HEK293 (cell line): ENCODE results near the gene PYCARD.

ENCODE experiments used
- CTCF ChIA-PET: fragments of 350-600 bp; formaldehyde crosslinking; extraction: SDS; loops from one replicate; lab custom pipeline; 2021; ENCODE audit warnings: antibody characterized with exemption; lab: Yijun Ruan, JAX
- POLR2A ChIA-PET: fragments of 300-600 bp; formaldehyde crosslinking; extraction: SDS; loops from one replicate; lab custom pipeline; 2020; ENCODE audit warnings: antibody characterized with exemption, inconsistent platforms; lab: Yijun Ruan, JAX
- H3K27ac ChIP-seq: fragments of 200-500 bp; sonication (Bioruptor generic); 2 replicates; pipeline ENCODE4 v1.5.1; 2014; ENCODE audit warnings: low read depth, low read length, control low read depth, inconsistent platforms; ENCODE audit errors: extremely low read depth
- H3K36me3 ChIP-seq, 2 experiments: fragments of 200-500 bp in 1 of 2; sonication (Bioruptor generic) in 1 of 2; 1 replicate in 1 of 2; 2 replicates in 1 of 2; pipeline ENCODE4 v1.5.1; 2014 to 2017; ENCODE audit warnings: inconsistent platforms in 2 of 2, low read length in 2 of 2; ENCODE audit not compliant: control insufficient read depth in 2 of 2, insufficient read depth in 1 of 2
- H3K4me1 ChIP-seq: fragments of 200-500 bp; sonication (Bioruptor generic); 2 replicates; pipeline ENCODE4 v1.5.1; 2014; ENCODE audit warnings: mild to moderate bottlenecking, low read length, inconsistent platforms; ENCODE audit not compliant: control insufficient read depth, insufficient read depth
- H3K4me3 ChIP-seq: 2 replicates; pipeline ENCODE4 v1.5.1; 2011; ENCODE audit warnings: low read depth, mild to moderate bottlenecking, control low read depth, low read length, moderate library complexity
- H3K9me3 ChIP-seq: fragments of 200-500 bp; sonication (Bioruptor generic); 2 replicates; pipeline ENCODE4 v1.5.1; 2014; ENCODE audit warnings: low read depth, low read length, inconsistent platforms; ENCODE audit not compliant: control insufficient read depth, insufficient read depth
- GFI1B ChIP-seq: fragments of 450-650 bp; formaldehyde crosslinking; IDR thresholded peaks from 2 replicates; pipeline ENCODE4 v1.5.1; 2016; ENCODE audit warnings: missing biosample characterization, missing genetic modification characterization
- MEIS1 ChIP-seq: sonication (generic); formaldehyde crosslinking; IDR thresholded peaks from 2 replicates; pipeline ENCODE4 v1.8.1; 2022; ENCODE audit warnings: missing genetic modification reagents, mild to moderate bottlenecking, borderline replicate concordance
- OSR2 ChIP-seq: fragments of 450-650 bp; formaldehyde crosslinking; IDR thresholded peaks from 2 replicates; pipeline ENCODE4 v1.5.1; 2016; ENCODE audit warnings: missing biosample characterization, missing genetic modification characterization
- ZBTB10 ChIP-seq: fragments of 450-650 bp; formaldehyde crosslinking; IDR thresholded peaks from 2 replicates; pipeline ENCODE4 v1.5.1; 2016; ENCODE audit warnings: missing biosample characterization, missing genetic modification characterization
- ZBTB17 ChIP-seq: fragments of 450-650 bp; formaldehyde crosslinking; IDR thresholded peaks from 2 replicates; pipeline ENCODE4 v1.5.1; 2016; ENCODE audit warnings: missing biosample characterization, missing genetic modification characterization
- ZEB2 ChIP-seq: fragments of 450-650 bp; formaldehyde crosslinking; IDR thresholded peaks from 2 replicates; pipeline ENCODE4 v1.5.1; 2016; ENCODE audit warnings: missing biosample characterization, missing genetic modification characterization
- ZNF148 ChIP-seq: fragments of 450-650 bp; formaldehyde crosslinking; IDR thresholded peaks from 2 replicates; pipeline ENCODE4 v1.5.0; 2017; ENCODE audit warnings: missing biosample characterization, missing genetic modification characterization, borderline replicate concordance
- ZNF335 ChIP-seq: fragments of 450-650 bp; formaldehyde crosslinking; conservative IDR thresholded peaks from 2 replicates; pipeline ENCODE4 v1.5.1; 2016; ENCODE audit warnings: missing biosample characterization, missing genetic modification characterization
- ZNF354C ChIP-seq: fragments of 450-650 bp; formaldehyde crosslinking; IDR thresholded peaks from 2 replicates; pipeline ENCODE4 v1.5.1; 2016; ENCODE audit warnings: missing biosample characterization, missing genetic modification characterization, low read depth, borderline replicate concordance
- ZNF362 ChIP-seq: fragments of 450-650 bp; formaldehyde crosslinking; IDR thresholded peaks from 2 replicates; pipeline ENCODE4 v1.5.1; 2016; ENCODE audit warnings: missing biosample characterization, missing genetic modification characterization
- ZNF426 ChIP-seq: fragments of 450-650 bp; formaldehyde crosslinking; IDR thresholded peaks from 2 replicates; pipeline ENCODE4 v1.5.1; 2017; ENCODE audit warnings: missing biosample characterization, missing genetic modification characterization, mild to moderate bottlenecking, inconsistent platforms, moderate library complexity
- ZNF513 ChIP-seq: fragments of 450-650 bp; IDR thresholded peaks from 2 replicates; pipeline ENCODE4 v1.5.1; 2018; ENCODE audit warnings: missing biosample characterization, missing genetic modification characterization
- ZNF561 ChIP-seq: fragments of 450-650 bp; IDR thresholded peaks from 2 replicates; pipeline ENCODE4 v1.5.1; 2018; ENCODE audit warnings: missing biosample characterization, missing genetic modification characterization, borderline replicate concordance
- ZNF600 ChIP-seq: fragments of 450-650 bp; formaldehyde crosslinking; IDR thresholded peaks from 2 replicates; pipeline ENCODE4 v1.5.1; 2016; ENCODE audit warnings: missing biosample characterization, missing genetic modification characterization
- ZNF621 ChIP-seq: fragments of 450-650 bp; formaldehyde crosslinking; IDR thresholded peaks from 2 replicates; pipeline ENCODE4 v1.5.1; 2017; ENCODE audit warnings: missing biosample characterization, missing genetic modification characterization
- ZNF658 ChIP-seq: fragments of 450-650 bp; formaldehyde crosslinking; IDR thresholded peaks from 2 replicates; pipeline ENCODE4; 2016; ENCODE audit warnings: missing biosample characterization, missing genetic modification characterization
- ZNF664 ChIP-seq: fragments of 450-650 bp; formaldehyde crosslinking; IDR thresholded peaks from 2 replicates; pipeline ENCODE4 v1.5.1; 2016; ENCODE audit warnings: missing biosample characterization, missing genetic modification characterization
- ZNF704 ChIP-seq: fragments of 450-650 bp; formaldehyde crosslinking; IDR thresholded peaks from 2 replicates; pipeline ENCODE4 v1.5.1; 2016; ENCODE audit warnings: missing biosample characterization, missing genetic modification characterization
- ZNF777 ChIP-seq: fragments of 450-650 bp; formaldehyde crosslinking; IDR thresholded peaks from 2 replicates; pipeline ENCODE4 v1.5.1; 2017; ENCODE audit warnings: missing biosample characterization, missing genetic modification characterization, borderline replicate concordance
- ZNF830 ChIP-seq: fragments of 450-650 bp; IDR thresholded peaks from 2 replicates; pipeline ENCODE4 v1.5.0; 2018; ENCODE audit warnings: missing biosample characterization, missing genetic modification characterization, low read depth, mild to moderate bottlenecking, moderate library complexity

The PYCARD gene

GRCh38 chr16:31191697-31192428 is 10.7 kb downstream of the PYCARD start:
- POLR2A ChIA-PET, result interaction anchor here (0.8 to 3.1 kb wide), 4 partner anchors 12 to 74 kb away, joined by 3 to 25 read pairs (median 4); partner anchors contain the start of genes FUS and KAT8
- no peak overlapping the region for H3K27ac ChIP-seq
- H3K4me1 ChIP-seq, result no peaks in the 10 kb centered on the region
- H3K4me3 ChIP-seq, result no peak overlapping the region
- H3K36me3 ChIP-seq, result peaks cover 85 to 100% of the 10 kb centered on the region in 2 experiments
- CTCF ChIA-PET, result interaction anchor here (0.6 kb wide), 1 partner anchor 196 kb away, joined by 3 read pairs; no protein-coding TSS in a partner anchor
- no peaks in the 10 kb centered on the region for H3K9me3 ChIP-seq
- TF ChIP-seq ZNF600 (tag by site-specific recombination) (0 out of 2 replicates have a peak, but pooled peaks have one; percentile 7), ZNF426 (tag by site-specific recombination) (no peak)

- H3K4me1 ChIP-seq, result no peaks in the 10 kb centered on the region
- no peak overlapping the region for H3K4me3 ChIP-seq
- CTCF ChIA-PET, result interaction anchor here (0.6 kb wide), 1 partner anchor 683 kb away, joined by 3 read pairs; the partner anchor contains the start of gene ZNF267
- peaks cover 87 to 100% of the 10 kb centered on the region in 2 experiments for H3K36me3 ChIP-seq
- no peak overlapping the region for H3K27ac ChIP-seq
- POLR2A ChIA-PET, result interaction anchor here (0.8 to 3.1 kb wide), 3 partner anchors 10 to 74 kb away, joined by 3 to 25 read pairs (median 6); partner anchors contain the start of genes FUS and KAT8
- no peaks in the 10 kb centered on the region for H3K9me3 ChIP-seq
- TF ChIP-seq MEIS1 (CRISPR knock-in tag) (no peak), ZNF335 (tag by site-specific recombination) (no peak), ZNF513 (tag by site-specific recombination) (no peak), ZNF830 (no peak), ZNF664 (tag by site-specific recombination) (no peak), ZNF561 (no peak), ZEB2 (no peak)
- TF ChIP-seq, all 188 proteins: peak for 0
Observed at GRCh38 chr16:31190818-31191444, 11.6 kb downstream of the PYCARD start.

- no peak overlapping the region for H3K4me3 ChIP-seq
- ChIA-PET CTCF (interaction anchor here (0.6 to 0.8 kb wide), 2 partner anchors 8 to 684 kb away, joined by 3 read pairs; partner anchors contain the start of gene ZNF267), POLR2A (interaction anchor here (0.9 to 3.1 kb wide), 4 partner anchors 10 to 48 kb away, joined by 4 to 25 read pairs (median 6); partner anchors contain the start of genes FUS and PYCARD)
- H3K4me1 ChIP-seq, result no peaks in the 10 kb centered on the region
- H3K9me3 ChIP-seq, result no peaks in the 10 kb centered on the region
- peaks cover 87 to 100% of the 10 kb centered on the region in 2 experiments for H3K36me3 ChIP-seq
- no peak overlapping the region for H3K27ac ChIP-seq
- TF ChIP-seq ZNF704 (tag by site-specific recombination), result no peak
- TF ChIP-seq ZBTB17, result no peak
- no peak for TF ChIP-seq ZNF148 (tag by site-specific recombination)
- no peak for TF ChIP-seq ZNF777 (tag by site-specific recombination)
- no peak for TF ChIP-seq ZNF621
- no peak for TF ChIP-seq ZNF354C (tag by site-specific recombination)
- no peak for TF ChIP-seq OSR2 (tag by site-specific recombination)
- no peak for TF ChIP-seq ZNF658 (tag by site-specific recombination)
- no peak for TF ChIP-seq ZBTB10 (tag by site-specific recombination)
- TF ChIP-seq ZNF362 (tag by site-specific recombination), result no peak
- TF ChIP-seq GFI1B (tag by site-specific recombination), result no peak
Observed at GRCh38 chr16:31190061-31190460, 12.5 kb downstream of the PYCARD start.
